HG03039 (cell line): ENCODE measurements around the gene ANP32A.

Experiments
- ATAC-seq: cut with Tn5 transposase; IDR thresholded peaks from one replicate; pipeline ENCODE4 v1.9.1; 2021; ENCODE audit warnings: mild to moderate bottlenecking, moderate library complexity; ENCODE audit not compliant: unreplicated experiment

ANP32A gene

DNA sequence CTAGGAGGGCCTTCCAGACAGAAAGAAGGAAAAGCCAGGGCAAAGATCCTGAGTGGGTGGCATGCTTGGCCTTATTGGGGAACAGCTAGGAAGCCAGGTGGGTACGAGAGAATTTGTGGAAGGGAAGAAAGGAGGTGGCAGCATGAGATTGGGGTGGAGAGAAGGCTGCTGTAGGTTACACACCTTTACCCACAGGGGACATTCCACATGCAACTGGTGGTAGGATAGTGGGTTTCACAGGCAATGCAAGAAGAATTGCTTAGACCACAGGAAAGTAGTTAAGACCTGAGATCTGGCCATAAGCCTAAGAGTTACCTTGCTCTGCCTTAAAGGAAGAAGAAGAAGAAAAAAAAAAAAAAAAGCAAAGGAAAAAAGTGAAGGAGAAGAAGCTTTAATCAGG, 19.8 kb downstream of the ANP32A start:
- no peak for ATAC-seq

DNA sequence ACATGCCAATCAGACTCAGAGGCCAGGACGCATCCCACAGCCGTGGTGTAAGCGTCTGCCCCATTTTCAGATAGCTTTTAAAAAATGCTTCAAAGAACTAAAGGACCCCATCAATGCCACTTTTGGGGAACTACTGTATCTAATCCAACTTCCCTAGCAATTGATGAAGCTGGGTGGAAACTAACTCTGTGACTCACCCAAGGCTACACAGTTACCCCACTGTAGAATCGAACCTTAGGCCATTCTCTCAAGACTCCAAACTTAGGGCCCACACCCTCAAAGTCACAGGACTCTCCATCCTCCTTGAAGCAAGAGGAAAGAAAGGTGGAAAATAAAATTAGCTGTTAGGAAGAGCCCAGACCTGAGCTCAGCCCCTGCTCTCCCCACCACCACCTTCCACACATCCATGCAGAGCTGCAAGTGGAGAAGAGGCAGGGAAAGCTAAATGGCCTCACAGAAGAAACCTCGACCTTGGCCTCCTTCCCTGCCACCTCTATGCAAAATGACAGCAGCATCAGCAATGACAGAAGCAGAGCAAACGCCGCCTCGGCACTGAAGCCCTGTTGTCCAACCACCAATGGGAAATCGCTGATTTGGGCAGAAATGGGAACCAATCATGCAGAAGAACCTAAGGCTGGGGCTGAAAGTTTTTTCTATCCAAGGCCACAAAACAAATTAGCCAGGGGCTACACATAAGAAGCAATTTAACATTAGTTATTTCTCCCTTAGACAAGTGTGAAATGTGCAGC, 22.2 kb downstream of the ANP32A start:
- ATAC-seq, result no peak

DNA sequence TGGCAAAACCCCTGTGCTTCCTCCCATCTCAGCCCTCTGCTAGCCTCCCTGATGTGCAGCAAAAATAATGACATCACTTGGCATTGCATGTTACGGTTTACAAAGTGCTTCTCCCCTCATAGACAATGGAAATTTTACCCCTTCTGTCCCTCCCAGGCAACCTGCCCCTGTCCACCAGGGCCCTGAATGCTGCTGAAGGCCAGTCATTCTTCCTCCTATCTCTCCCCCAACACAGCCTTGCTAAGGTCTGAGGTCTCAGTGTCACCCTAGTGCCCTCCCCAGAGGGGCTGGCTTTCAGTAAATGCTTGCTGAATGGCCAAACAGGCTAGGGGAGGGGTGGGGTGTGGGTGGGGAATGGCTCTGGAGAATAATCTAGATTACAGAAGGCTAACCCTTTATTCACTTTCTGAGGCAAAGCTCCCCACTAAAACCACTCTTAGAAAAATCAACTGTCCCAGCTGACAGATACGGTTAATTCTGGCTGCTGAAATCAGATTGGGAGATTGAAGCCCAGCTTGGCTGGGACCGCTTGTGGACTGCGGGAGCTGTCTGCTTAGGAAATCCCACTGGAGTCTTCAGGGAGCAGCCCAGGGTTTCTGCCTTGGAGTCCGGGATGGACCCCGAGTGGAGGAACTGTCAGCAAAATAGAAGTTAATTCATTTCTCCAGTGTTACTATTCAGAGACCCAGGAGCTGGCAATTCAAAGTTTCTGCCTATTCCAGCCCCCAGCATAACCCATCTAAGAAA, 22.9 kb downstream of the ANP32A start:
- peak; percentile 4 for ATAC-seq

DNA sequence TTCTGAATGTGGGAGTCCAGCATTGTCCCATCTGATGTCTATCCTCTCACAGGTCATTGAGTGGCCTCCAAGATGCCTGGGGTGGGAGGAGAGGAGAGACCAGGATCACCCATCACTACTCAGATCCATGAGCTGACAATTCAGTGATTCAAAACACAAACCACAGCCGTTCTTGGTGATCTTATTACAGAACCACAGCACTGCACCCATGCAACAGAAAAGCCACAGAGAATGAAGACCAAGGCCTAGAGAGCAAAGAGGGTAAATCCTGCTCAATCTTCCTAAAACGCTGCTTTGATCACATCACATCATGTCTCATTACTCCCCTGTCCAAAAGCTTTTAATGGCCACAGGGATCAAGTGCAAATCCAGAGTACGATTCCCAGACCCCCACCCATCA, 23.5 kb downstream of the ANP32A start:
- peak; percentile 45 for ATAC-seq

DNA sequence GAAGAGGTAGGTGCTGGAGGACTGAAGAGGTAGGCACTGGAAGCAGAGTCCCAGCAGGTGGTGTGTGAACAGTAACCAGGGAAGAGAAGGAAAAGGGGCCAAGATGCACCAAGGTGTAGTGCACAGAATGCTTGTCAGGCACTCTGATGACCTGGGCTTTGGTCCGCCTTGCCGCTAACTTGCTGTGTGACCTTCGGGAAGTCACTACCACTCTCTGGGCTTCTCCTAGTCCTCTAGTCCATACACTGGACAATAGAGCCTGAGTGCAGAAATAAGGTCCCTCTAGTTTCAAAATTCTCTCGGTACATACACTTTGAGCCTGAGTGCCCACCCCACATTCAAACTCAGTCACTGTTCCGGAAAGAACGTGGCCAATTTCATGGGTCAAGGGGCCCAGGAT, 24.1 kb downstream of the ANP32A start:
- no peak for ATAC-seq

DNA sequence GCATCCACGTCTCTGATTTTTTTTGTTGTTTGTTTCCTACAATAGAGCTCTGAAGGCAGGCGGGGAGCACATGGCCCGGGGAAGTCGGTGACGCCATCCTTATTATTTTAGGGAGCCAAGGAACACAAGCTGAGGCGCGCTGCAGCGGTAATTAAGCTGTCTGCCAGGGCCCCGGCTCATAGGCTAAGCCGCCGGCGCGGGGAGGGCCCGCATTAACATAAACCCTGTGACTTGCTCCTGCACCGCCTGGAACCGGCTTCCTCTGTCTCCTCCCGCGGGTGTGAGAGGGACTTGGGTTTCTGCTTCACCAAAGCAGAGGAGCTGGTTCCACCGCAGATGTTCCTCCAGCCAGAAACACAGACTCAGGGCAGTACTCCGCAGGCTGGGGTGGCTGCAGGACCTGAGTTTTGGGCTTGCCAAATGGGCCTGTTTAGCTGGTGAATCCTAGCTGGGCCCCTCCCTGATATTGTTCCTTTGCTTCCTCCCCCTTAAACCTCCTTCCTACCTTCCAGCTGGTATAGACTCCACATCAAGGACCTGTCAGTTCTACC, 25.3 kb downstream of the ANP32A start:
- ATAC-seq, result peak; percentile 41

DNA sequence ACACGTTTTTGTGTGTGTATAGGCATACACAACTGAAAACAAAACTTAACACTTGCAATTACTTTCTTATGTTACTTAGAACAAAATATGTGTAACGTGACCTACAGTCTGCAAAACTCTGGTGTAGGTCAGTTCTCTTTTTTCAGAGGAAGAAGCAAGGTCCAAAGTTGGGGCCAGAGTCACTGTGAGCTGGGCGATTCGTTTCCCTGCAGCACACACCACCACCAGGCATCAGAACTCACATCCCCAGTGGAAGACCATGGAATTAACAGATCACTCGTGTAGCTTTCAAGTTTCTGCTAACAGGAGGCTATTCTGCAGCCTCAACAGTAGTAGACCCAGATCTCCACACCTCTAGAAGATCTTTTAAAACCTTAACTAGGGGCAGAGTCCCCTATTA, 25.8 kb downstream of the ANP32A start:
- ATAC-seq, result no peak

GRCh38 chr15:68794307-68794706, 26.4 kb downstream of the ANP32A start:
- no peak for ATAC-seq

- no peak for ATAC-seq
Measured at GRCh38 chr15:68793776-68794175, 26.9 kb downstream of the ANP32A start.

DNA sequence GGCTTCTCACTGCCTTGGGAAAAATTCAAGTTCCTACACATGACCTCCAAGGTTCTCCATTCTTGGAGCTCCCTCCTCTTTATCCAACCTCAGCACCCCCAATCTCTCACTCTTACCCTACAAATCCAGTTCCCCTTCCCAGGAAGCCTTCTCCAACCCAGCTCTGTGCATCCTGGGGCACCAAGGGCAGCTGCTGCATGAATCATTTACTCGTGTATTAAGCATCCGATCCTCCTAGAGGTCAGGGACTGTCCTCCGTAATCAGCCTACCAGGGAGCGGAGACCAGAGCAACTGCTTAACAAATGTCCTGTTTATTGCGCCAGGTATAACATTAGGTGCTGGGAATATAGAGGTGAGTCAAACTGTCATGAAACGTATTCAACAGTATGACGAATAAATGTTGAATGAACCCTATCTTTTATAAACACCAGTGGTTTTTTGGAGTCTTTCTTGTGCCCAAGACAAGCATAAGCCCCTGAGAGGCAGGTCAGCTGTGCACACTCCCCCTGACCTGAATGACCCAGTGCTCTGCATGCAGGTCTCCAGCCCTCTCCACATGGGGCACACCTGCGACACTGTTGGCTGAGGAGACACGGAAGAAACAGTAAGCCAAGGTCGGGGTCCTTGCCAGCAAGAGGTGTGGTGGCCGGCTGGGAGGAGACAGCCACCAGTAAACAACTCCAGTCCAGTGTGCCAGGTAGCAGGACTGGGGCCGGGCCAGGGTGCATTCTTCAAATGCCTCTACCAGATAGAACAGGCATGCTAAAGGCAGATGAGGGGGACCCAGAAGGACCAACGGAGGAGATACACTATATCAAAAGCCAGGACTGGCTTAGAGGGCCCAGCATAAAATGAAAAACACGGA, 27.6 kb downstream of the ANP32A start:
- no peak for ATAC-seq

GRCh38 chr15:68791431-68792283, 29.0 kb downstream of the ANP32A start:
- peak; percentile 39 for ATAC-seq

DNA sequence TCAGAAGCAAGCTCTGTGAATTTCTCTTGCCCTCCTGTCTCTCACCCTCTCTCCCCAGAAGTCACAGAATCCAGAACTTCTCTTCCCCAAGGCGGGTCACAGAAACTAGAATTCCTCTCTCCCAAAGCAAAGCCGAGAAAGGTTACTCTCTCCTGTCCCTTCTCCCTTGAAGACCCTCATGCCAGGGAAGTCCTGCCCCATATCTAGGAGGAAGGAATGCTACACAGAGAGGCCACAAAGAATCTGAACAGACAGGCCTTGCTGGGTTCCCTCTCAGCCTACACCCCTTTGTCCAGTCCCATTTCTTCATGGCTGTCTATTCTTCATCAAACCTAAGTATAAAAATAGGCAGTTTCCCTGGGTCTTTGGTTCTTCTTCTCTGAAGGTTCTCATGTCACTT, 29.8 kb downstream of the ANP32A start:
- no peak for ATAC-seq

GRCh38 chr15:68790242-68790575, 30.5 kb downstream of the ANP32A start:
- ATAC-seq, result no peak

GRCh38 chr15:68789534-68790241, 31.0 kb downstream of the ANP32A start:
- no peak for ATAC-seq

DNA sequence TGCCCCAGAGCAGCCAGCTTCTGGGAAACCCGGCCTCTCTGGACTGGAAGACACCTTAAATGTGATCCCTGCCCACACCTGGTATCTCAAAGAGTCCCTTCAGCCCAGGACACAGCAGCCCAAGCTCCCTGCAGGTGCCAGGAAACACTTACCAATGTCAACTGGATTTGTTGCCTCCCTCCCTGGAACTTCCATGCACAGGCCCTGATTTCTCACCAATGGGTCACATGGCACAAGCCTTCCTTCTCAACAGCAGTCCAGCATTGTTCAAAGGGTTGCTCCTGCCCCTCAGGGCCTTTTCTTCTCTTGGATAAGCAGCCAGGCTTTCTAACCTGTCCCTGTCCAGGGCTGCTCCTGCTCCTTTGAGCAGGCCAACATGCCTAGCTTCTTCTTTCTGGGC, 31.6 kb downstream of the ANP32A start:
- no peak for ATAC-seq

DNA sequence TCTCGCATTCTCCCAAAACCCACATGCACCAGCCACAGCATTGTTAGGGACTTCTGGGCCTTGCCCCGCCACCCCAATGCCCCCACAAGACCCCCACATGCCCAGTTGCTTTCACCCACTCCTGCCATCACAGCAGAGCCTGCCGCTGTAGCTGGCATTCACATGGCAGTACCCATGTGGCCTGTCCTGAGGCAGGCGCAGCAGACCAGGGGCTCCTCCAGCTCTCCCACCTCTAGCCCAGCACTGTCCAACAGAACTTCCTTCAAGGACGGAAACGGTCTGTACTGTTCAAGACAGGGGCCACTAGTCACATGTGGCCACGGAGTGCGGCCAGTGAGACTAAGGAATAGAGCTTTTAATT, 32.5 kb downstream of the ANP32A start:
- ATAC-seq, result no peak

DNA sequence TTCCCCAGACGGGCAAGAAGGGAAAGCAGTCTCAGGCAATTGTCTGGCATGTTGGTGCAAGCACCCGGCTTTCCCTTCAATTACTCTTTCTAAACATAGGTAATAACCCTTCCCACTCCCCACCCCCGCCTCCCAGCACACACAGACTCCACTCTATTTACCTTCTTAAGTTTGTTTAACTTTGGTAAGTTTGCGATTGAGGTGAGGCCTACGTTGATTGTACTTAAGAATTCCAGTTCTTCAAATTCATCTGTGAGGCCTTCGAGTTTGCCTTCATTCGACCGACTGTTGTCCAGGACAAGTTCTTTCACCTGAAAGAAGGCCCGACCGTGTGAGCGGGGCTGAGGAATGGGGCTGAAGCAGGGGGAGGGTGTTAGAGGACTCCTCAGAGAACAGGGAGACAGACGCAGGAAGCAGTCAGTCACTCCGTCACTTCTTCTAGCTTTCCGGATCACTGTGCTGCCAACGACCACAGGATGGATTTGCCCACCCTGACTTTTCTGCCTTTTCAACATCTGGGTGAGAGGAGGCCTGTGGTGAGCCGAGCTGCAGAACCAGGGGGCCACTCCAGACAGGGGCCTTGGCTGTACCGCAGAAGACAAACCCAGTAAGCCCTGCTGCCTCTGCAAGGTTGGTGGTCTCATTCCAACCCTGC, 33.0 kb downstream of the ANP32A start:
- no peak for ATAC-seq

DNA sequence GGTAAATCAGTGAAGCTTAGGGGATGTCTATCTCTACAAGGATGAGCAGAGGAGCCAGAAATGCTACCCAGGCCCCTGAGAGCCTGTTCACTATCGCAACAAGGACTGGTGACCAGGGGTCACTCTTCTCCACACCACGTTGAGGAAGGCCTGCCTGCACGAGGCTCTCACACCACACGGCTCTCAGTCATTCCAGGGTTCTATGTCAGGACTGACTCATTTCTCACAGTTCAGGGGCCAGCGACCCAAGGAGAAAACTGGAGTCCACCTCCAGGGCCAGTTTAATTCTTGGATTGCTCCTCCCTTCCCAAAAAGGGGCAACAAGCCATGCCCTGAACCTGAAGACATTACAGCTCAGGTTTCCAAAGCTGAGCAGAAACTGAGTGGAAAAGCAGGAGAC, 33.9 kb downstream of the ANP32A start:
- ATAC-seq, result no peak

DNA sequence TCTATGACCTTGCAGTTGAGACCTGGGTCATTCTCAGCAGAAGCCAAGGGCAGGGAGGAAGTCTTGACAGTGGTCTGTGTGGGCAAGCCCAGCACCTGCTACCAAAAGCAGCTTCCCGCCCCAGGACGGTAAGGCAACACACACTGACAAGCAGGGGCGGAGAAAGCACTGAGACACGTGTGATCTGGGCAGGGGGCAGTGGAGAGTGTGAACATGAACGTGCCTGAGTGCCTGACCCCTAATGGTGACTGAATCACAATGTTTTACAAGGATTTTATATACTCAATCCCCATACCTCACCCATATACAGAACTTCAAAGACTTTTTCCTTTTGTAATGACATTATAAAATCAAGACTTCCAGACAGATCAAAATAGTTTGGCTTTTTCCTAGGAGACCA, 35.2 kb downstream of the ANP32A start:
- ATAC-seq, result no peak
